GM12878 (cell line): Measurements from ENCODE around the gene ZBTB42. TPM values are rescaled to one million over a fixed set of nuclear protein-coding genes. Genes with fewer than 3 reads are reported as not detected.

Experiments used
- ATAC-seq: fragments of 200-7000 bp; cut with Tn5 transposase; 3 replicates; pipeline ENCODE4 v1.9.1; 2020; ENCODE audit warnings: mild to moderate bottlenecking, moderate library complexity
- BruUV-seq: library from RNA; stranded (reverse); fragments of 400-500 nt; replicated peaks from 2 replicates; lab custom pipeline; 2021; lab: Mats Ljungman, UMichigan
- CTCF ChIA-PET: fragments of 300-600 bp; sonication (Branson Sonifier 250); formaldehyde crosslinking; extraction: SDS; loops from one replicate; lab custom pipeline; 2021; ENCODE audit warnings: inconsistent platforms; lab: Yijun Ruan, JAX
- POLR2A ChIA-PET: fragments of 350-600 bp; formaldehyde crosslinking; extraction: SDS; loops from one replicate; lab custom pipeline; 2021; ENCODE audit warnings: inconsistent platforms; lab: Charles Lee
- RAD21 ChIA-PET: fragments of 300-600 bp; sonication (Branson Sonifier 250); formaldehyde crosslinking; loops from one replicate; lab custom pipeline; 2023; ENCODE audit warnings: antibody characterized with exemption; ENCODE audit not compliant: unreplicated experiment; lab: Charles Lee
- SMC1A ChIA-PET: fragments of 300-600 bp; sonication (Branson Sonifier 250); formaldehyde crosslinking; loops from one replicate; lab custom pipeline; 2023; ENCODE audit not compliant: unreplicated experiment, uncharacterized antibody; lab: Charles Lee
- DNase-seq: peaks from one replicate; pipeline ENCODE4 v3.0.0-alpha.2; 2011; ENCODE audit warnings: low read depth, low spot score
- FAIRE-seq: peaks from 3 replicates; lab custom pipeline; 2011; peaks lifted over from hg19 to GRCh38; lab: Jason Lieb, UNC
- H2AFZ ChIP-seq: 2 replicates; pipeline ENCODE4 v1.6.0; 2011; ENCODE audit warnings: low read depth, low read length, control low read depth; ENCODE audit not compliant: control insufficient read depth
- H3K27ac ChIP-seq: 2 replicates; pipeline ENCODE4 v1.5.1; 2011; ENCODE audit warnings: control low read depth; ENCODE audit not compliant: control insufficient read depth, insufficient read depth
- H3K27me3 ChIP-seq, 2 experiments: replicated peaks in 1 of 2; 2 replicates each; pipeline versions ENCODE4 v1.6.0 to v1.6.1; 2011; ENCODE audit warnings: low read length in 1 of 2; ENCODE audit not compliant: control insufficient read depth in 2 of 2, insufficient read depth in 2 of 2
- H3K36me3 ChIP-seq, 2 experiments: 2 replicates each; pipeline ENCODE4 v1.5.1; 2011; ENCODE audit warnings: low read length in 1 of 2; ENCODE audit not compliant: control insufficient read depth in 2 of 2, insufficient read depth in 2 of 2
- H3K4me1 ChIP-seq: 2 replicates; pipeline ENCODE4 v1.6.1; 2011; ENCODE audit warnings: mild to moderate bottlenecking, low read length, moderate library complexity, mixed read lengths; ENCODE audit not compliant: control insufficient read depth, insufficient read depth
- H3K4me2 ChIP-seq: 2 replicates; pipeline ENCODE4 v1.6.0; 2011; ENCODE audit warnings: control low read depth; ENCODE audit not compliant: control insufficient read depth, insufficient read depth
- H3K4me3 ChIP-seq: fragments of 200-600 bp; sonication (generic); 2 replicates; pipeline ENCODE4 v1.5.1; 2016
- H3K79me2 ChIP-seq: 2 replicates; pipeline ENCODE4 v1.6.0; 2011; ENCODE audit warnings: low read length; ENCODE audit not compliant: control insufficient read depth, insufficient read depth
- H3K9ac ChIP-seq: 2 replicates; pipeline ENCODE4 v1.8.0; 2011; ENCODE audit warnings: low read length, control low read depth, mixed read lengths; ENCODE audit not compliant: control insufficient read depth, insufficient read depth
- H3K9me3 ChIP-seq: replicated peaks from 3 replicates; pipeline ENCODE4 v1.5.1; 2011; ENCODE audit warnings: mild to moderate bottlenecking, low read length; ENCODE audit not compliant: control insufficient read depth, insufficient read depth
- H4K20me1 ChIP-seq: 2 replicates; pipeline ENCODE4 v1.6.0; 2011; ENCODE audit not compliant: control insufficient read depth, insufficient read depth
- ASH2L ChIP-seq: fragments of 300-600, 200-600 bp; sonication (generic); IDR thresholded peaks from 2 replicates; pipeline ENCODE4 v1.6.1; 2017; ENCODE audit warnings: low read depth, mild to moderate bottlenecking, borderline replicate concordance
- BCL11A ChIP-seq: IDR thresholded peaks from 2 replicates; pipeline ENCODE4 v1.6.1; 2011; ENCODE audit warnings: low read depth, low read length
- BRCA1 ChIP-seq: IDR thresholded peaks from 2 replicates; pipeline ENCODE4 v1.6.1; 2011; ENCODE audit warnings: low read depth, low read length, improper control_type of control experiment
- CBX3 ChIP-seq: fragments of 200-600 bp; sonication (generic); IDR thresholded peaks from 2 replicates; pipeline ENCODE4 v1.6.1; 2016; ENCODE audit warnings: low read depth, borderline replicate concordance
- GABPA ChIP-seq: IDR thresholded peaks from 2 replicates; pipeline ENCODE4 v1.6.1; 2014; ENCODE audit warnings: antibody characterized with exemption, low read depth, mild to moderate bottlenecking, inconsistent platforms
- IKZF2 ChIP-seq, 2 experiments: fragments of 450-650 bp; IDR thresholded peaks; 2 replicates each; pipeline ENCODE4 v1.6.1; 2017; ENCODE audit warnings: mild to moderate bottlenecking in 2 of 2, moderate library complexity in 2 of 2
- NBN ChIP-seq: fragments of 450-650 bp; IDR thresholded peaks from 2 replicates; pipeline ENCODE4 v1.6.1; 2016
- PML ChIP-seq: IDR thresholded peaks from 2 replicates; pipeline ENCODE4 v1.6.1; 2012; ENCODE audit warnings: low read length, inconsistent platforms
- RBBP5 ChIP-seq: fragments of 200-600 bp; sonication (generic); conservative IDR thresholded peaks from 2 replicates; pipeline ENCODE4 v1.6.1; 2016
- SMAD5 ChIP-seq: IDR thresholded peaks from 2 replicates; pipeline ENCODE4 v1.6.1; 2016; ENCODE audit warnings: antibody characterized with exemption, low read depth
- SMC3 ChIP-seq: IDR thresholded peaks from 2 replicates; pipeline ENCODE4 v1.6.1; 2011; ENCODE audit warnings: low read length, improper control_type of control experiment, borderline replicate concordance
- SUZ12 ChIP-seq: fragments of 200-600 bp; sonication (generic); IDR thresholded peaks from one replicate; pipeline ENCODE4 v1.6.1; 2018; ENCODE audit warnings: antibody characterized with exemption, mild to moderate bottlenecking; ENCODE audit not compliant: unreplicated experiment
- WRNIP1 ChIP-seq: IDR thresholded peaks from 2 replicates; pipeline ENCODE4 v1.6.1; 2011; ENCODE audit warnings: low read depth, low read length, improper control_type of control experiment, borderline replicate concordance
- ZNF207 ChIP-seq: fragments of 450-650 bp; IDR thresholded peaks from 2 replicates; pipeline ENCODE4 v1.6.1; 2014; ENCODE audit warnings: antibody characterized with exemption, mild to moderate bottlenecking, borderline replicate concordance
- ZZZ3 ChIP-seq: IDR thresholded peaks from 2 replicates; pipeline ENCODE4 v1.6.1; 2011; ENCODE audit warnings: low read depth; ENCODE audit not compliant: control insufficient read depth, insufficient read length
- WGBS: methylation state at CpG from one replicate; pipeline ENCODE4 v1.1.6; 2016; ENCODE audit warnings: low lambda C conversion rate; ENCODE audit not compliant: insufficient replicate concordance, insufficient coverage; ENCODE audit errors: missing lambda C conversion rate; 5-methylcytosine and 5-hydroxymethylcytosine counted together
- in situ Hi-C: fragments of 300-500 bp; cut with MboI; formaldehyde crosslinking; loops from 9 replicates; pipeline ENCODE4 v1.14.3; 2018; ENCODE audit warnings: mixed read lengths
- intact Hi-C: fragments of 100-400 bp; cut with micrococcal nuclease; formaldehyde crosslinking; loops from one replicate; pipeline ENCODE4 v1.14.2; 2022; ENCODE audit not compliant: unreplicated experiment
- polyA plus RNA-seq, 11 experiments: library from polyadenylated mRNA; depleted of rRNA in 4 of 11; unstranded in 6 of 11; stranded (reverse) in 5 of 11; fragments of >200 nt; fragmentation: Nextera tagmentation in 4 of 11; fragmentation: Illumina TruSeq in 1 of 11; extraction: Ambion mirVana in 4 of 11; extraction: Trizol in 1 of 11; gene quantifications; 1 replicate in 1 of 11; 2 replicates in 10 of 11; pipeline versions ENCODE4 v1.2.1 to v1.2.3, GENCODE V29; 2011 to 2016; ENCODE audit warnings: inconsistent platforms in 2 of 11, missing spikeins in 2 of 11, low read depth in 1 of 11
- total RNA-seq, 4 experiments: library from RNA; depleted of rRNA in 3 of 4; stranded (reverse); fragments of >200 nt in 3 of 4; fragmentation: Illumina TruSeq in 1 of 4; extraction: Trizol in 1 of 4; gene quantifications; 2 replicates each; pipeline versions ENCODE4 v1.2.1 to v1.2.3, GENCODE V29; 2013 to 2021
- TF ChIP-seq, protein P1 (sequence below): fragments of 450-650 bp; IDR thresholded peaks from 2 replicates; pipeline ENCODE4 v1.6.1; 2017; ENCODE audit warnings: mild to moderate bottlenecking, low read depth, inconsistent platforms; ENCODE audit not compliant: poor library complexity, severe bottlenecking
- TF ChIP-seq, protein P2 (sequence below): IDR thresholded peaks from 2 replicates; pipeline ENCODE4 v1.6.1; 2012; ENCODE audit warnings: low read depth, low read length, improper control_type of control experiment

The ZBTB42 gene
- total and polyA plus RNA-seq, 10 of the 15 experiments (the other 5 are each of a cell fraction or from before 2014, with no cell fraction given), result 0.05 to 1.2 (median 0.37) TPM; not detected in 2

DNA sequence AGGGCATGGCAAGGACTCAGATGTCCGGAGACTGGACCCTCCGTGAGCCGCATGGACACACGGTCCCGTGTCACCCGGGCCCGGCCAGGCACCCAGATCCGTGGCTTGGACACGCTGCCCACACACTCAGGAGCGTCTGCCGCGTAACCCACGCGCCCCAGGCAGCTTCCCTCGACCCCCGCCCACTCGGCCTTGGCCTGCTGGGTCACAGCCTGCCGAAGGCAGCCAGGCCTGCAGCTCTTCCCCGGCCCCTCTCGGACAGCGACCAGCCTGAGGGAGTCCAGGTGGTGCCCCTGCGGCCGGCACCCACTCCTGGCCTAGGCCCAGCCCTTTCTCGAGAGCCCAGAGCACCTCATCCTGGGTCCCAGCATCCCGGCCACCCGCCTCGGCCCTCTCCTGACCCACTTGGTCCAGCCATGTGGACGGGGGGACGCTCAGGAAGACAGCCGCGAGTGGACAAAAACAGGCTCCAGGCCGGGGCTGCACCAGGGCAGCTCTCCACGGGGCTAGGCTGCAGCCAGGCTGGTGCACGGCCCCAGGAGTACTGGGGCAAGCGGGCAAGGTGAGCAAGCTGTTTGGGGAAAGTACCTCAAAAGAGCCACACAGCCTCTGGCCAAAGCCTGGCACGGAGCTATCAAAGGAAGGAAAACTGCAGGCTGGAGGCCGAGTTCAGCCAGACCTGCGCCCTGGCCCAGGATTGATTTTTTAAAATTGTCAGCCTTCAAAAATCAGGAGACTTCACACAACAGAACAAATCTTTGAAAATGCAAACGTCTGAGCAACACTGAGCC, 11.8 kb upstream of the ZBTB42 start:
- peaks cover 16% of the 10 kb centered on the region for H3K79me2 ChIP-seq
- RAD21 ChIA-PET, result no interaction called here
- POLR2A ChIA-PET, result no interaction called here
- H3K9ac ChIP-seq, result no peak overlapping the region
- no peak overlapping the region for H3K4me2 ChIP-seq
- WGBS, result 91% methylated on average over 37 of the region's 39 CpGs
- in situ Hi-C loops, result no loop called here
- no peak overlapping the region for H3K4me3 ChIP-seq
- H3K4me1 ChIP-seq, result peaks cover 6% of the 10 kb centered on the region
- TF ChIP-seq ZNF207, result no peak
- no peak for TF ChIP-seq IKZF2 (IDR thresholded peaks at IDR 0.05)
- TF ChIP-seq CBX3, result no peak
- no peak for TF ChIP-seq NBN
- TF ChIP-seq WRNIP1, result no peak
- TF ChIP-seq GABPA, result no peak
- TF ChIP-seq SUZ12, result no peak
- no peak for TF ChIP-seq BCL11A
- no peak for TF ChIP-seq ZZZ3
- TF ChIP-seq SMAD5, result no peak
- no peak for TF ChIP-seq BRCA1
- TF ChIP-seq SMC3, result no peak
- no peak for TF ChIP-seq PML
- TF ChIP-seq RBBP5, result no peak
- TF ChIP-seq ASH2L, result no peak
- TF ChIP-seq, protein P1, sequence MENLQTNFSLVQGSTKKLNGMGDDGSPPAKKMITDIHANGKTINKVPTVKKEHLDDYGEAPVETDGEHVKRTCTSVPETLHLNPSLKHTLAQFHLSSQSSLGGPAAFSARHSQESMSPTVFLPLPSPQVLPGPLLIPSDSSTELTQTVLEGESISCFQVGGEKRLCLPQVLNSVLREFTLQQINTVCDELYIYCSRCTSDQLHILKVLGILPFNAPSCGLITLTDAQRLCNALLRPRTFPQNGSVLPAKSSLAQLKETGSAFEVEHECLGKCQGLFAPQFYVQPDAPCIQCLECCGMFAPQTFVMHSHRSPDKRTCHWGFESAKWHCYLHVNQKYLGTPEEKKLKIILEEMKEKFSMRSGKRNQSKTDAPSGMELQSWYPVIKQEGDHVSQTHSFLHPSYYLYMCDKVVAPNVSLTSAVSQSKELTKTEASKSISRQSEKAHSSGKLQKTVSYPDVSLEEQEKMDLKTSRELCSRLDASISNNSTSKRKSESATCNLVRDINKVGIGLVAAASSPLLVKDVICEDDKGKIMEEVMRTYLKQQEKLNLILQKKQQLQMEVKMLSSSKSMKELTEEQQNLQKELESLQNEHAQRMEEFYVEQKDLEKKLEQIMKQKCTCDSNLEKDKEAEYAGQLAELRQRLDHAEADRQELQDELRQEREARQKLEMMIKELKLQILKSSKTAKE, result no peak
- TF ChIP-seq, protein P2, sequence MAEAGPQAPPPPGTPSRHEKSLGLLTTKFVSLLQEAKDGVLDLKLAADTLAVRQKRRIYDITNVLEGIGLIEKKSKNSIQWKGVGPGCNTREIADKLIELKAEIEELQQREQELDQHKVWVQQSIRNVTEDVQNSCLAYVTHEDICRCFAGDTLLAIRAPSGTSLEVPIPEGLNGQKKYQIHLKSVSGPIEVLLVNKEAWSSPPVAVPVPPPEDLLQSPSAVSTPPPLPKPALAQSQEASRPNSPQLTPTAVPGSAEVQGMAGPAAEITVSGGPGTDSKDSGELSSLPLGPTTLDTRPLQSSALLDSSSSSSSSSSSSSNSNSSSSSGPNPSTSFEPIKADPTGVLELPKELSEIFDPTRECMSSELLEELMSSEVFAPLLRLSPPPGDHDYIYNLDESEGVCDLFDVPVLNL, result no peak
- TF ChIP-seq, all 136 proteins: peak for 0
- ChIA-PET SMC1A (no interaction called here), CTCF (no interaction called here)
- Histone ChIP-seq H3K27ac (no peak overlapping the region), H2AFZ (no peak overlapping the region), H3K36me3 (peaks cover 0 to 8% of the 10 kb centered on the region in 2 experiments; a peak in 2 of 4 replicates), H3K9me3 (no peaks in the 10 kb centered on the region), H3K27me3 (no peaks in the 10 kb centered on the region), H4K20me1 (peaks cover 3% of the 10 kb centered on the region; the same call in 1 of the 2 replicates)
- no peak for DNase-seq
- no TSS peak for BruUV-seq
- intact Hi-C loops, result no loop called here
- no peak for FAIRE-seq
- no peak for ATAC-seq
